ENCODE measurements around the gene CHMP6.

CHMP6 gene

GRCh38 chr17:80964859-80965580 lies 26.6 kb upstream of the CHMP6 start:
- no peak for DNase-seq
- Histone ChIP-seq H3K27ac (ENCODE audit: insufficient read depth, low read length, poor library complexity, severe bottlenecking) (no peak overlapping the region), H3K36me3 (ENCODE audit: control insufficient read depth, insufficient read depth, low read length) (peaks cover 20% of the 10 kb centered on the region), H3K4me3 (ENCODE audit: insufficient read depth, low read depth, low read length, poor library complexity, severe bottlenecking) (no peak overlapping the region), H3K4me1 (ENCODE audit: control insufficient read depth, insufficient read depth, low read length, poor library complexity, severe bottlenecking) (no peaks in the 10 kb centered on the region), H3K9me3 (ENCODE audit: control insufficient read depth, low read length) (no peaks in the 10 kb centered on the region), H3K27me3 (replicated peaks; ENCODE audit: control insufficient read depth, insufficient read depth, low read length, poor library complexity, severe bottlenecking) (no peaks in the 10 kb centered on the region)

GRCh38 chr17:80965606-80966005 lies 26.0 kb upstream of the CHMP6 start:
- H3K27ac ChIP-seq (ENCODE audit: insufficient read depth, low read length, poor library complexity, severe bottlenecking) = no peak overlapping the region
- H3K9me3 ChIP-seq (ENCODE audit: control insufficient read depth, low read length) = no peaks in the 10 kb centered on the region
- DNase-seq = no peak
- H3K27me3 ChIP-seq (replicated peaks; ENCODE audit: control insufficient read depth, insufficient read depth, low read length, poor library complexity, severe bottlenecking) = no peaks in the 10 kb centered on the region
- peaks cover 16% of the 10 kb centered on the region for H3K36me3 ChIP-seq (ENCODE audit: control insufficient read depth, insufficient read depth, low read length)
- H3K4me1 ChIP-seq (ENCODE audit: control insufficient read depth, insufficient read depth, low read length, poor library complexity, severe bottlenecking) = peaks cover under 1% of the 10 kb centered on the region
- no peak overlapping the region for H3K4me3 ChIP-seq (ENCODE audit: insufficient read depth, low read depth, low read length, poor library complexity, severe bottlenecking)

GRCh38 chr17:80967404-80967872 lies 24.2 kb upstream of the CHMP6 start:
- peaks cover 14% of the 10 kb centered on the region for H3K36me3 ChIP-seq (ENCODE audit: control insufficient read depth, insufficient read depth, low read length)
- no peaks in the 10 kb centered on the region for H3K9me3 ChIP-seq (ENCODE audit: control insufficient read depth, low read length)
- H3K4me1 ChIP-seq (ENCODE audit: control insufficient read depth, insufficient read depth, low read length, poor library complexity, severe bottlenecking) = peaks cover 4% of the 10 kb centered on the region
- no peak overlapping the region for H3K27ac ChIP-seq (ENCODE audit: insufficient read depth, low read length, poor library complexity, severe bottlenecking)
- no peak overlapping the region for H3K4me3 ChIP-seq (ENCODE audit: insufficient read depth, low read depth, low read length, poor library complexity, severe bottlenecking)
- no peak for DNase-seq
- H3K27me3 ChIP-seq (replicated peaks; ENCODE audit: control insufficient read depth, insufficient read depth, low read length, poor library complexity, severe bottlenecking) = no peaks in the 10 kb centered on the region

- Histone ChIP-seq H3K4me3 (ENCODE audit: insufficient read depth, low read depth, low read length, poor library complexity, severe bottlenecking) (no peak overlapping the region), H3K27me3 (replicated peaks; ENCODE audit: control insufficient read depth, insufficient read depth, low read length, poor library complexity, severe bottlenecking) (no peaks in the 10 kb centered on the region), H3K4me1 (ENCODE audit: control insufficient read depth, insufficient read depth, low read length, poor library complexity, severe bottlenecking) (peaks cover 4% of the 10 kb centered on the region), H3K9me3 (ENCODE audit: control insufficient read depth, low read length) (no peaks in the 10 kb centered on the region), H3K27ac (ENCODE audit: insufficient read depth, low read length, poor library complexity, severe bottlenecking) (no peak overlapping the region), H3K36me3 (ENCODE audit: control insufficient read depth, insufficient read depth, low read length) (peaks cover 13% of the 10 kb centered on the region)
- DNase-seq = no peak
These were observed 23.0 kb upstream of the CHMP6 start for GRCh38 chr17:80968602-80969029.

GRCh38 chr17:80969030-80969673 lies 22.5 kb upstream of the CHMP6 start:
- Histone ChIP-seq H3K9me3 (ENCODE audit: control insufficient read depth, low read length) (no peaks in the 10 kb centered on the region), H3K4me3 (ENCODE audit: insufficient read depth, low read depth, low read length, poor library complexity, severe bottlenecking) (no peak overlapping the region), H3K27me3 (replicated peaks; ENCODE audit: control insufficient read depth, insufficient read depth, low read length, poor library complexity, severe bottlenecking) (no peaks in the 10 kb centered on the region), H3K36me3 (ENCODE audit: control insufficient read depth, insufficient read depth, low read length) (peaks cover 13% of the 10 kb centered on the region), H3K27ac (ENCODE audit: insufficient read depth, low read length, poor library complexity, severe bottlenecking) (no peak overlapping the region), H3K4me1 (ENCODE audit: control insufficient read depth, insufficient read depth, low read length, poor library complexity, severe bottlenecking) (peaks cover 4% of the 10 kb centered on the region)
- no peak for DNase-seq

GRCh38 chr17:80969674-80970043 lies 22.0 kb upstream of the CHMP6 start:
- DNase-seq = no peak
- Histone ChIP-seq H3K4me1 (ENCODE audit: control insufficient read depth, insufficient read depth, low read length, poor library complexity, severe bottlenecking) (peaks cover 4% of the 10 kb centered on the region), H3K27me3 (replicated peaks; ENCODE audit: control insufficient read depth, insufficient read depth, low read length, poor library complexity, severe bottlenecking) (no peaks in the 10 kb centered on the region), H3K9me3 (ENCODE audit: control insufficient read depth, low read length) (no peaks in the 10 kb centered on the region), H3K4me3 (ENCODE audit: insufficient read depth, low read depth, low read length, poor library complexity, severe bottlenecking) (no peak overlapping the region), H3K27ac (ENCODE audit: insufficient read depth, low read length, poor library complexity, severe bottlenecking) (no peak overlapping the region), H3K36me3 (ENCODE audit: control insufficient read depth, insufficient read depth, low read length) (peaks cover 11% of the 10 kb centered on the region)

GRCh38 chr17:80970044-80970761 lies 21.4 kb upstream of the CHMP6 start:
- H3K4me1 ChIP-seq (ENCODE audit: control insufficient read depth, insufficient read depth, low read length, poor library complexity, severe bottlenecking) = peaks cover 4% of the 10 kb centered on the region
- DNase-seq = peak in 1 of 3 donors; percentile 16

GRCh38 chr17:80970762-80971703 lies 20.6 kb upstream of the CHMP6 start:
- peaks cover 4% of the 10 kb centered on the region for H3K4me1 ChIP-seq (ENCODE audit: control insufficient read depth, insufficient read depth, low read length, poor library complexity, severe bottlenecking)
- no peaks in the 10 kb centered on the region for H3K36me3 ChIP-seq (ENCODE audit: control insufficient read depth, insufficient read depth, low read length)
- H3K9me3 ChIP-seq (ENCODE audit: control insufficient read depth, low read length) = no peaks in the 10 kb centered on the region
- no peaks in the 10 kb centered on the region for H3K27me3 ChIP-seq (replicated peaks; ENCODE audit: control insufficient read depth, insufficient read depth, low read length, poor library complexity, severe bottlenecking)
- no peak for DNase-seq
- no peak overlapping the region for H3K27ac ChIP-seq (ENCODE audit: insufficient read depth, low read length, poor library complexity, severe bottlenecking)
- H3K4me3 ChIP-seq (ENCODE audit: insufficient read depth, low read depth, low read length, poor library complexity, severe bottlenecking) = no peak overlapping the region

More at GRCh38 chr17:80970044-80970761, 21.4 kb upstream of the CHMP6 start:
- peaks cover 5% of the 10 kb centered on the region for H3K36me3 ChIP-seq (ENCODE audit: control insufficient read depth, insufficient read depth, low read length)
- no peaks in the 10 kb centered on the region for H3K9me3 ChIP-seq (ENCODE audit: control insufficient read depth, low read length)
- no peak overlapping the region for H3K27ac ChIP-seq (ENCODE audit: insufficient read depth, low read length, poor library complexity, severe bottlenecking)
- H3K27me3 ChIP-seq (replicated peaks; ENCODE audit: control insufficient read depth, insufficient read depth, low read length, poor library complexity, severe bottlenecking) = no peaks in the 10 kb centered on the region
- H3K4me3 ChIP-seq (ENCODE audit: insufficient read depth, low read depth, low read length, poor library complexity, severe bottlenecking) = no peak overlapping the region

- no peaks in the 10 kb centered on the region for H3K27me3 ChIP-seq (replicated peaks; ENCODE audit: control insufficient read depth, insufficient read depth, low read length, poor library complexity, severe bottlenecking)
- no peak overlapping the region for H3K4me3 ChIP-seq (ENCODE audit: insufficient read depth, low read depth, low read length, poor library complexity, severe bottlenecking)
- peaks cover 4% of the 10 kb centered on the region for H3K4me1 ChIP-seq (ENCODE audit: control insufficient read depth, insufficient read depth, low read length, poor library complexity, severe bottlenecking)
- no peak for DNase-seq
- H3K9me3 ChIP-seq (ENCODE audit: control insufficient read depth, low read length) = no peaks in the 10 kb centered on the region
- H3K27ac ChIP-seq (ENCODE audit: insufficient read depth, low read length, poor library complexity, severe bottlenecking) = no peak overlapping the region
- no peaks in the 10 kb centered on the region for H3K36me3 ChIP-seq (ENCODE audit: control insufficient read depth, insufficient read depth, low read length)
These were observed 19.8 kb upstream of the CHMP6 start for GRCh38 chr17:80971704-80972304.
